NB4 (cell line): Measurements from ENCODE around the gene XYLT1.

Source experiments
- DNase-seq: peaks from one replicate; pipeline ENCODE4 v3.0.0; 2010; ENCODE audit warnings: low read depth
- H3K4me3 ChIP-seq: one replicate; pipeline ENCODE4 v1.5.1; 2011; ENCODE audit warnings: mild to moderate bottlenecking, low read depth, low read length, moderate library complexity
- MYC ChIP-seq: IDR thresholded peaks from 2 replicates; pipeline ENCODE4 v1.6.1; 2011; ENCODE audit warnings: low read depth, low read length
- POLR2A ChIP-seq: IDR thresholded peaks from 2 replicates; pipeline ENCODE4 v1.6.1; 2011; ENCODE audit warnings: mild to moderate bottlenecking; ENCODE audit not compliant: insufficient read length; ENCODE audit errors: extremely low read depth
- TF ChIP-seq, protein P1 (sequence below): IDR thresholded peaks from one replicate; pipeline ENCODE4 v1.5.1; 2012; ENCODE audit warnings: low read depth, low read length
- TF ChIP-seq, protein P2 (sequence below): IDR thresholded peaks from 2 replicates; pipeline ENCODE4 v1.6.1; 2011; ENCODE audit warnings: low read depth, low read length

The XYLT1 gene

DNA sequence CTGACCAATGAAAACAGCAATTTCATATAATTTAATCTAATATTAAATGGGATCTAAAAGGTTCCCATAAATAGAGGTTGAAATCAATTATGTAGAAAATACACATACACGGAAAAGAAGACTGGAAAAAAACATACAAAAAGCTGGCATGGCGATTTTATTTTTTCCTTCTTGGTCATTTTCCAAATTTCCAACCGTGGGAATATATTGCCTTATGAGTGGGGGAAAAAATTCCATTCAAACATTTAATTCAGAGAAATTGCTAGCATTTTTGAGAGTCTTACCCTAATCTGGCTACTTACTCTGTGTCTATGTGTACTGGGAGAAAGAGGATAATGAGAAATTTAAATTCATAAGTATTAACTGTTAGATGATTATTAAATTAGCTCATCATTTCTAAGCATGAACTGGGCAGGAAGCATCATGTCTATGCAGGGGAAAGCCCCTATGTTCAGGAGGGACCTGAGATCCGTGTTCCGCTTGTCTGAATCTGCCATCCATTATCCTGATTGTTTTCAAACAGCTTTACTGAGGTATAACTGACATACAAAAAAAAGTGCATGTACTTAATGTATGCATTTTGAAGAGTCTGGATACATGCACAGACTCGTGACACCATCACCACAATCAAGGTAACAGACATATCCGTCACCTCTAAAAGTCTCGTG lies 145.2 kb downstream of the XYLT1 start:
- H3K4me3 ChIP-seq, result no peak overlapping the region
- no peak for DNase-seq
- TF ChIP-seq MYC, result no peak
- TF ChIP-seq, protein P1, sequence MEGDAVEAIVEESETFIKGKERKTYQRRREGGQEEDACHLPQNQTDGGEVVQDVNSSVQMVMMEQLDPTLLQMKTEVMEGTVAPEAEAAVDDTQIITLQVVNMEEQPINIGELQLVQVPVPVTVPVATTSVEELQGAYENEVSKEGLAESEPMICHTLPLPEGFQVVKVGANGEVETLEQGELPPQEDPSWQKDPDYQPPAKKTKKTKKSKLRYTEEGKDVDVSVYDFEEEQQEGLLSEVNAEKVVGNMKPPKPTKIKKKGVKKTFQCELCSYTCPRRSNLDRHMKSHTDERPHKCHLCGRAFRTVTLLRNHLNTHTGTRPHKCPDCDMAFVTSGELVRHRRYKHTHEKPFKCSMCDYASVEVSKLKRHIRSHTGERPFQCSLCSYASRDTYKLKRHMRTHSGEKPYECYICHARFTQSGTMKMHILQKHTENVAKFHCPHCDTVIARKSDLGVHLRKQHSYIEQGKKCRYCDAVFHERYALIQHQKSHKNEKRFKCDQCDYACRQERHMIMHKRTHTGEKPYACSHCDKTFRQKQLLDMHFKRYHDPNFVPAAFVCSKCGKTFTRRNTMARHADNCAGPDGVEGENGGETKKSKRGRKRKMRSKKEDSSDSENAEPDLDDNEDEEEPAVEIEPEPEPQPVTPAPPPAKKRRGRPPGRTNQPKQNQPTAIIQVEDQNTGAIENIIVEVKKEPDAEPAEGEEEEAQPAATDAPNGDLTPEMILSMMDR, result no peak
- TF ChIP-seq POLR2A, result no peak
- TF ChIP-seq, protein P2, sequence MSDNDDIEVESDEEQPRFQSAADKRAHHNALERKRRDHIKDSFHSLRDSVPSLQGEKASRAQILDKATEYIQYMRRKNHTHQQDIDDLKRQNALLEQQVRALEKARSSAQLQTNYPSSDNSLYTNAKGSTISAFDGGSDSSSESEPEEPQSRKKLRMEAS, result no peak

DNA sequence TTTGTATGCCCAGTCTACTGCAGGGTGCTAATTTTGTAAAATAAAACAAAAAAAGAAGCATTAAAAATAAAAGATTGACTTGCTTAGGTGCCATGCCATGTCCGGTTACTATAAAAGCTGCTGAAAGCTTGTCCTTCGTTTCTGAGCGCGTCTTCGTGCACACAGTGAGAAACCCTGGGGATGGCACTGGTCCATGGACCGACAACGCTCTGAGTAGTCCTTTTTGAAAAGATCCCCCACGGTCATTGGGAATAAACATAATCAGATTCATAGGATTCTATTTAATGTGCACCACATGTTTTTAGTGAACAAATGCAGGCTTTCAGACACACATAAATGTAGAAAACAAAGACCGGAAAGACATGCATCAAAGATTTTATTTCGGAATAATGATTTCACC lies 146.3 kb downstream of the XYLT1 start:
- DNase-seq, result no peak
- no peak overlapping the region for H3K4me3 ChIP-seq
- no peak for TF ChIP-seq MYC
- TF ChIP-seq, protein P2, result no peak
- TF ChIP-seq, protein P1, result no peak
- no peak for TF ChIP-seq POLR2A

DNA sequence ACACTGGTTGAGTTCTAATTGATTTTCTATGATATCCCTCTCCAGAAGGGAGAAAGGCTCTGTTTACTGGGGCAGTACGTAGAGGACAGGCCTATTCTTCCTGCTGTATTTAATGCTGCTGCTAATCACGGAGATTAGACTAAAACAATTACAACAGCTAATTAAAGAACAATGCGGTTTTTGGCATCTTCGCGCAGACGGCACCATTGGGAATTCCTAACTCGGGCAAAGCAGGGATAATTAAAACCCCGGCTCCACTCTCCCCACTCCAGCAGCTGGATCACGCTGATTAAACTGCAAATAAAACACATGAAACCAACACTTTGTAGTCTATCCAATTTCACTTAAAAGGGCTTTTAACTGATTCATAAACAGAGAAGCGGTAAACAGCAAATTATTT lies 147.6 kb downstream of the XYLT1 start:
- TF ChIP-seq MYC, result no peak
- TF ChIP-seq, protein P2, result no peak
- TF ChIP-seq, protein P1, result no peak
- no peak for TF ChIP-seq POLR2A
- no peak for DNase-seq

DNA sequence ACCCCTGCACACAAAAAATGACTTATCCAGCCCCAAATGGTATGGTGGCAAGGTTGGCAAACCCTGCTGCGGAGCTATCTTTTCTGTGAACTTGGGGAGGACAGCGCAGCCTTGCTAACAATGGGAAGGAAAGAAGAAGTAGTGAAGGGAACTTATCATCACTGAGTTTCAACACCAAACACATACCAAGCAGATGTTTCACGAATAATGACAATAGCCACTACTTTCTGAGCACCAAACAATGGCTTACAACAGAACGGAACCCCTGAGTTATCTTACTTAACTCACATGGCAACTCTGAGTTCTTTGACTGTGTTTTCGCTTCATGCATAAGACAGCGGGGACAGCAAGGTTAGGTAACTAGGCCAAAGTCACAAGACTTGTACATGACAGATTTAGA lies 148.9 kb downstream of the XYLT1 start:
- TF ChIP-seq, protein P2, result no peak
- no peak for DNase-seq
- no peak overlapping the region for H3K4me3 ChIP-seq

More for the DNA sequence above, 147.6 kb downstream of the XYLT1 start:
- H3K4me3 ChIP-seq, result no peak overlapping the region

DNA sequence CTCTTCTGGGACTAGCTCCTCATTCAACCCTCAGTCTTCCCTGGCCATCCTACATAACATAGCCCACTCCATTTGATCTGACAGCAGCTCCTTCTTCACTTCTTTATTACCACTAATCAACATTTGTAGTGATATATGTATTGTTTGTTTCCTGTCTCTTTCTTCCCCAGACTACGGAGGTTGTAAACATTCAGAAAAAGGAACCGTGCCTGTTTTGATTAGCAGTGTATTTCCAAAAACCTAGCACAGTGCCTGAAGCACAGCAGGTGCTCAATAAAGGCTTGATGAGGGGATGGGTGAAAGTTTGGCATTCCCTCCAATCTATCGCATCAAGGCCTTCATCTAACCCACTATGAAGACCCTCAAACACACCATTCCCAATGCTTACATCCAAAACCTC lies 150.8 kb downstream of the XYLT1 start:
- no peak overlapping the region for H3K4me3 ChIP-seq
- DNase-seq, result no peak
- TF ChIP-seq POLR2A, result no peak
- TF ChIP-seq, protein P1, result no peak
- TF ChIP-seq, protein P2, result no peak
- no peak for TF ChIP-seq MYC

DNA sequence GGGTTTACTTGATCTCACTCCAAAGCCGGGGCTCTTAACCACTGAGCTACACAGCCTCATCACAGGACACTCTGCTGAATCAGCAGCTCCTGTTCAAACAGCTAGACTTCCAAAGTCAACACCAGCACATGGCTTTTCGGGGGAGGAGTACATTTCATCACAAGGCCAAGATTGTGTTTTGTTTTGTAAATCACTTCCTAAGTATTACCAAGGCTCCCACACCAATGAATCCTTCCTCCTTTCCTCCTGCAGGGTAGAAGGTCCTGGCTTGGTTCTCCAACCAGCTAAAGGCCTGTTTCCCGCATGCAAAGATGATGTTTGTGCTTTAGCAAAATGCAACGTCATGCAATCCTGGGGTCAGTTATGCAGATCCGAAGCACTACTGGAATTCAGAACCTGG lies 152.5 kb downstream of the XYLT1 start:
- no peak overlapping the region for H3K4me3 ChIP-seq
- no peak for TF ChIP-seq POLR2A
- TF ChIP-seq, protein P2, result peak; percentile 47
- peak; percentile 51 for DNase-seq
